IPS DF 6.9 (cell line): Measurements from ENCODE around the gene LRRC37A2.
"Not testable (repeated sequence)": the region's sequence is repeated elsewhere in the genome, so short reads cannot be mapped to it uniquely, and the experiment has no call there.

Source experiments
- DNase-seq: peaks from one replicate; pipeline ENCODE4 v3.0.0-alpha.2; 2013; ENCODE audit warnings: low read depth, low spot score
- H3K27ac ChIP-seq: one replicate; pipeline ENCODE4 v1.5.1; 2013; ENCODE audit warnings: low read length, control low read depth
- H3K27me3 ChIP-seq: 2 replicates; pipeline ENCODE4 v1.6.1; 2013; ENCODE audit warnings: mild to moderate bottlenecking, low read length; ENCODE audit not compliant: control insufficient read depth, insufficient read depth
- H3K36me3 ChIP-seq: 2 replicates; pipeline ENCODE4 v1.6.1; 2013; ENCODE audit warnings: low read length; ENCODE audit not compliant: control insufficient read depth, insufficient read depth
- H3K4me1 ChIP-seq: 2 replicates; pipeline ENCODE4 v1.6.1; 2013; ENCODE audit warnings: low read length; ENCODE audit not compliant: control insufficient read depth, insufficient read depth
- H3K4me3 ChIP-seq: 2 replicates; pipeline ENCODE4 v1.5.1; 2013; ENCODE audit warnings: mild to moderate bottlenecking, low read length
- H3K9me3 ChIP-seq: 2 replicates; pipeline ENCODE4 v1.6.1; 2013; ENCODE audit warnings: low read length, inconsistent platforms; ENCODE audit not compliant: control insufficient read depth, insufficient read depth
- WGBS: extraction: QIAGEN DNeasy Blood & Tissue Kit; methylation state at CpG from one replicate; pipeline ENCODE4 v1.1.7; 2013; ENCODE audit warnings: mixed read lengths, missing lambda C conversion rate; ENCODE audit not compliant: insufficient read length, insufficient coverage; 5-methylcytosine and 5-hydroxymethylcytosine counted together

Gene LRRC37A2

DNA sequence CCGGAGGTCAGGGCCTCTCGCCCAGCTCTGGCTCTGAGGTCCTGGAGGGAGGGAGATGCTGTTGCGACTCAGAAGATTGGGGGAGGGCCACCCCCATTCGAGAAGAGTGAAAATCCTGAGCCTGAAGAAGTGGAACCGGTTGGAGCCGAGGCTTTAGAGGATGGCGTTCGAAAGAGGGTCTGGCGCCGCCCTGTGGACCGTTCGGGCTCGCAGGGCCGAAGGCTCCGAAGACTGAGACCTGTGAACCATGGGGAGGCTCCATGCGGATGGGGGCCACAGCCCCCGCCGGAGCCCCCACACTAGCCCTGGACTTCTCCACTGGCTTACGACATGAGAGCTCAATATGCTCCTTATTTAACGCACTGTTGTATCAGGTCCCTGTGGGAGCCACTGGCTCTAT is 46.9 kb downstream of the LRRC37A2 start:
- not testable (repeated sequence) for H3K36me3 ChIP-seq, H3K27me3 ChIP-seq, DNase-seq, H3K4me1 ChIP-seq, H3K27ac ChIP-seq, H3K4me3 ChIP-seq, H3K9me3 ChIP-seq
- no CpG with 5 or more reads among the region's 20 CpGs for WGBS

- not testable (repeated sequence) for H3K9me3 ChIP-seq, DNase-seq, H3K27me3 ChIP-seq, H3K4me1 ChIP-seq, H3K4me3 ChIP-seq, H3K27ac ChIP-seq, H3K36me3 ChIP-seq
- no CpG with 5 or more reads among the region's 3 CpGs for WGBS
Observed at GRCh38 chr17:46560048-46560447, 47.8 kb downstream of the LRRC37A2 start.

- no CpG with 5 or more reads among the region's 2 CpGs for WGBS
- H3K36me3 ChIP-seq, DNase-seq, H3K27me3 ChIP-seq, H3K4me1 ChIP-seq, H3K27ac ChIP-seq, H3K9me3 ChIP-seq, H3K4me3 ChIP-seq: not testable (repeated sequence)
Observed at GRCh38 chr17:46566284-46566683, 54.0 kb downstream of the LRRC37A2 start.

DNA sequence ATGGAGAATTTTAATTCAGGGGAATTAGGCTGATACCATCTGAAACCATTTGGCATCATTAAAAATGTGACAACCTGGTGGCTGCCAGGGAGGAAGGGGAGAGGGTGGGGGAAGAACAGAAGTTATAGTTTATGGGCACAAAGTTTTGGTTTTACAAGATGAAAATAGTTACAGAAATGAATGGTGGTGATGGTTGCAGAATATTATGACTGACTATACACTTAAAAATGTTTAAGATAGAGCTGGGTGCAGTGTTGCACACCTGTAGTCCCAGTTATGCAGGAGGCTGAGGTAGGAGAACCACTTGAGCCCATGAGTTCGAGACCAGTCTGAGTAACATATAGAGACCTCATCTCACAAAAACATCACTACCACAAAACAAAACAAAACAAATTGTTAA is 54.7 kb downstream of the LRRC37A2 start:
- H3K27me3 ChIP-seq, H3K4me1 ChIP-seq, H3K36me3 ChIP-seq, H3K9me3 ChIP-seq, DNase-seq, H3K27ac ChIP-seq, H3K4me3 ChIP-seq: not testable (repeated sequence)
- WGBS = no CpG with 5 or more reads among the region's 1 CpG

- H3K27me3 ChIP-seq, H3K4me3 ChIP-seq, H3K36me3 ChIP-seq, H3K9me3 ChIP-seq, H3K4me1 ChIP-seq, H3K27ac ChIP-seq, DNase-seq: not testable (repeated sequence)
- no CpG with 5 or more reads among the region's 4 CpGs for WGBS
Observed at GRCh38 chr17:46571796-46572195, 59.5 kb downstream of the LRRC37A2 start.

GRCh38 chr17:46579083-46580075 is 67.1 kb downstream of the LRRC37A2 start, which contains the start of gene ARL17A:
Gene ARL17A, minus strand, starts transcription at chr17:46579691. Its CDS starts 3,369 bp downstream, at chr17:46576322.
- no CpG with 5 or more reads among the region's 65 CpGs for WGBS
- not testable (repeated sequence) for H3K4me1 ChIP-seq, H3K27ac ChIP-seq, H3K4me3 ChIP-seq, H3K9me3 ChIP-seq, H3K36me3 ChIP-seq, H3K27me3 ChIP-seq, DNase-seq

DNA sequence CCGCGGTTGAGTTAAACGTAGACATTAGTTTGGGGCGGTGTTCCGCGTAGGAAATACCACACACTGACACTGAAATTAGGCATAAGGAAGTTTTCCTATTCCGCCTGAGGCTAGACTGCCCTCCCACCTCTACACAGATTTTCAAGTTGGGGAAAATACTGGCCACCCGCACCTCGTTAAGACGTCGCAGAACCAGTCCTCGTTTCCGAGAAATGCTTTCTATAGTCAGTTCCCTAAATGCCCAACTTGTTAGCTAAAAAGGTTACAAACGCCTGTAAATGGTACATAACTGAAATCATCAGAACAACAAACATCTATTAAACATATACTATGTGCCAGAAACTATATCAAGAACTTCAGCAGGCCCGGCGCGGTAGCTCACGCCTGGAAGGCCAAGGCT is 67.8 kb downstream of the LRRC37A2 start:
- not testable (repeated sequence) for H3K27me3 ChIP-seq, DNase-seq, H3K36me3 ChIP-seq, H3K4me3 ChIP-seq, H3K4me1 ChIP-seq, H3K9me3 ChIP-seq, H3K27ac ChIP-seq
- no CpG with 5 or more reads among the region's 18 CpGs for WGBS

DNA sequence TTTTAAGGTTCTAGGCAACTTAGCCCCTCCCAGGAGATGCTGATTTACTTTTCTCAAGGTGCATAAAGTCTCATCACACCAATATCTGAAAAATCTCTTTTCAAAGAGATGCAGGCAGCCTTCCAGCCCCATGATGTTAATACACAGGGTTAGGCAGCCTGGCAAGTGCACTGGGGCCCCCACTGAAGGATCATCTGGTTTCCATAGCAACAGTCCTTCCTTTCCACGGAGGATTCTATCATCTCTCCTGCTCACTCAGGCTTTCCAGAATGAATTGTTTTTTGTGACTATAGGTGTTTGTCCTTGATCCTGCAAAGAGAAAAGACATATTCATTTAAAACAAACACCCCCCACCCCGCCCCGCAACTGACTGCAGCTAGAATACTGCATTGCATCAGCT is 73.2 kb downstream of the LRRC37A2 start:
- not testable (repeated sequence) for DNase-seq

DNA sequence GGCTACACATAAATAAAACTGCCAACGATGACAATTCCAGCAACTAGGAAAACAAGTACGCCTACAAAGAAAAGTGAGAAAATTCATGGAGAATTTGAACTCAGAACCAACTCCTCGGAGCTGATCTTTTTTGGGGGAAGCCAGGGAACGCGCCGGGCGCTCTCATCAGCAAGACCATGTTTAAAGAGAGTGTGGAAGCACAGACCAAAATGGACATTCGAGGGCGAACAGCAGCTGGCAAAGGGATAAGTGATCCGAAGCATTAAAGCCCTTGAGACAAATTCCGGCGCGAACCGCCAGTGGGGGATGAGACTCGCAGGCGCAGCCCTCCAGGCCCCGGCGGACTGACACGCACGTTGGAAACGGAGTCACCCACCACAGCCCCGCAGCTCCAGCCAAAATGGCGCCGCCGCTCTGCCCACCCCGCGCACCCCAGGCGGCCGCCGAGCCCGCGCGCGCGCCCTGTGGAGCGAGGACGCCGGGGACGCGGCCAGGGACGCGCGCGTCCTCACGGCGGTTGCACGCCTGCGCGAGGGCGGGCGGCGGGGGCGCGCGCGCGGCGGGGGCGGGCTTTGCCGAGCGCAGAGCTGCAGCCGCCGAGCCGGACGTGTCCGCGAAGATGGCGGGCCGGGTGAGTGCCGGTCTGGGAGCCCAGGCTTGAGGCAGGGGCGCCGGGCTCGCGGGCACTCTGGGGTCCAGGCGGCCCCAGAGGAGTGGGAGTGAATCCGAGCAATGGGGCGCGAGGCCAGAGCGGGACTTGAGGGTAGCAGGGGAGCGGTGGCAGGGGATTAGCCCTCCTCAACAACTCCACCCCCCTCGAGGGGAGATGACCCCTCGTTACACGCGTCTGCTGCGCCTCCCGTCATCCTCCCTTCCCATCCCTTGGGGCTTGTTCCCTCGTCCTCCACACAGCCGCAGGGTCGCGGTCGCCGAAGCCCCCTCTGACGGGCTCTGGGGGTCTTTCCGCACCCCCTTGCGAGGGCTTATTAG is 78.2 kb downstream of the LRRC37A2 start, which contains the start of gene NSF:
Gene NSF (plus strand): TSS at position 513 of the 990 bp plus-strand sequence. CDS start 107 bp downstream, at position 620.
- not testable (repeated sequence) for DNase-seq

More for the DNA sequence above, 73.2 kb downstream of the LRRC37A2 start:
- not testable (repeated sequence) for H3K4me3 ChIP-seq, H3K27ac ChIP-seq, H3K4me1 ChIP-seq, H3K9me3 ChIP-seq, H3K27me3 ChIP-seq, H3K36me3 ChIP-seq
- WGBS = no CpG with 5 or more reads among the region's 3 CpGs

DNA sequence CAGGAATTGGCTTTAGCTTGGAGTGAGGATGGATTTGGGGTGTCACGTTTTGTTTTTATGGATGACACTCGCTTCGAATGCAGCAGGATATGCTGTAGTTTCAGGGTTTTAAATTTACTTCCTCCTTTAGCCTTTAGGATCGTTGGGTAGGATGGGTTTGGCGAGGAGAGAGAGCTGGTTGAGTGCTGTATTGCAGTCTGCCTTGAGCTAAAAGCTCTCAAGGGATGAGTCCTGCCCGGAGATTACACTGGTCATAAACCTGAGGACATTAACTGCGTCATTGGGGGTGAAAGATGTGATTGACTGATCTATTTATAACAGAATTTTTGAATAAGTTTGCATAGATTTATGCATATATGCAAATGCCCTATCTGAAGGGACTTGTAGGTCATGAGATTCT is 79.1 kb downstream of the LRRC37A2 start:
- not testable (repeated sequence) for H3K36me3 ChIP-seq

More for the DNA sequence above, 78.2 kb downstream of the LRRC37A2 start, which contains the start of gene NSF:
- H3K27me3 ChIP-seq, H3K9me3 ChIP-seq, H3K27ac ChIP-seq, H3K4me1 ChIP-seq, H3K36me3 ChIP-seq, H3K4me3 ChIP-seq: not testable (repeated sequence)
- no CpG with 5 or more reads among the region's 95 CpGs for WGBS

More for the DNA sequence above, 79.1 kb downstream of the LRRC37A2 start:
- H3K4me1 ChIP-seq, H3K27ac ChIP-seq, H3K9me3 ChIP-seq, H3K4me3 ChIP-seq, DNase-seq, H3K27me3 ChIP-seq: not testable (repeated sequence)
- WGBS = no CpG with 5 or more reads among the region's 7 CpGs
